ENCODE results near the gene KHSRP.

DNA sequence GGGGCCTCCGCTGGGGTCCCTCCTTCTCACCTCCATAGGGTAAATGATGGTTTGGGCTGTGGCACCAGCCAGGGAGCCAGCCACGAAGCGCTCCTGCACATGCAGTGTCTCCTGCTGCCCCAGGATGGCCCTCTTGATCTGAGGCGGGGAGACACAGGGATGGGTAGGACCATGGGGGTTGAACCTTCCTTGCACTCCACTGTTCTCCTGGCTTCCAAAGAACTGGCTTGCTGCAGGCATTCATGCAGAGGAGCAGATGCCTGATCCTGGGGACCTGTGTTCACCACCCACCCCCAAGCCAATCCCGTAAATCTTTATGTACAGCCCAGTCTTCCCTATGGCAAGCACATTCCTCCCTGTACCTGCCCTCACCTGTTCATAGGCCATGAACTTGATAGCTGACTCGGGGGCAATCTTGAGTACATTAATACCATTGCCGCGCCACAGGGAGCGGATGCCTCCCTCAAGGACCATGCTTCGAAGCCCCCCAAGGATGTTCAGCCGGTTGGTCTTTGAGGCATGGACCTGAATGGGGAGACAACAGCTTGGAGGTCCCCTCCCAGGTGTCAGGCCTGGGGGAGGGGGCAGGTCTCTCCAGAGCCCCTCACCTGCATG lies 29.4 kb upstream of the KHSRP start:
- TF ChIP-seq, protein P1, sequence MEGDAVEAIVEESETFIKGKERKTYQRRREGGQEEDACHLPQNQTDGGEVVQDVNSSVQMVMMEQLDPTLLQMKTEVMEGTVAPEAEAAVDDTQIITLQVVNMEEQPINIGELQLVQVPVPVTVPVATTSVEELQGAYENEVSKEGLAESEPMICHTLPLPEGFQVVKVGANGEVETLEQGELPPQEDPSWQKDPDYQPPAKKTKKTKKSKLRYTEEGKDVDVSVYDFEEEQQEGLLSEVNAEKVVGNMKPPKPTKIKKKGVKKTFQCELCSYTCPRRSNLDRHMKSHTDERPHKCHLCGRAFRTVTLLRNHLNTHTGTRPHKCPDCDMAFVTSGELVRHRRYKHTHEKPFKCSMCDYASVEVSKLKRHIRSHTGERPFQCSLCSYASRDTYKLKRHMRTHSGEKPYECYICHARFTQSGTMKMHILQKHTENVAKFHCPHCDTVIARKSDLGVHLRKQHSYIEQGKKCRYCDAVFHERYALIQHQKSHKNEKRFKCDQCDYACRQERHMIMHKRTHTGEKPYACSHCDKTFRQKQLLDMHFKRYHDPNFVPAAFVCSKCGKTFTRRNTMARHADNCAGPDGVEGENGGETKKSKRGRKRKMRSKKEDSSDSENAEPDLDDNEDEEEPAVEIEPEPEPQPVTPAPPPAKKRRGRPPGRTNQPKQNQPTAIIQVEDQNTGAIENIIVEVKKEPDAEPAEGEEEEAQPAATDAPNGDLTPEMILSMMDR (conservative IDR thresholded peaks at IDR 0.05; ENCODE audit: low read length): no peak
- no peak for TF ChIP-seq EZH2phosphoT487 (IDR thresholded peaks at IDR 0.05; ENCODE audit: borderline replicate concordance)
